ENCODE results near the gene JAKMIP2.

GRCh38 chr5:147819261-147819770 is 36.8 kb upstream of the JAKMIP2 start:
- TF ChIP-seq CTCF (IDR thresholded peaks at IDR 0.05) (no peak), POLR2A (IDR thresholded peaks at IDR 0.05) (no peak)
